Aorta (tissue), 5 donors: Measurements from ENCODE around the gene TNNT2. TPM values are rescaled to one million over a fixed set of nuclear protein-coding genes. Genes with fewer than 3 reads are reported as not detected.

Source experiments
- ATAC-seq: fragments of 200-7000 bp; cut with Tn5 transposase; one replicate; pipeline ENCODE4 v1.9.1; 2022; ENCODE audit warnings: moderate library complexity; ENCODE audit not compliant: low FRiP score
- DNase-seq, 2 donors: peaks; one replicate each; pipeline ENCODE4 v3.0.0-alpha.2; 2020
- H3K27ac ChIP-seq, 2 donors: one replicate each; pipeline ENCODE4 v1.5.1; 2013; ENCODE audit warnings: low read length in 2 of 2, mild to moderate bottlenecking in 2 of 2, moderate library complexity in 2 of 2, control low read depth in 1 of 2, inconsistent platforms in 1 of 2, low read depth in 1 of 2
- H3K27me3 ChIP-seq, 2 donors: one replicate each; pipeline ENCODE4 v1.6.1; 2013; ENCODE audit warnings: control low read depth in 1 of 2, low read length in 1 of 2, mild to moderate bottlenecking in 1 of 2, moderate library complexity in 1 of 2; ENCODE audit not compliant: insufficient read depth in 2 of 2, control insufficient read depth in 1 of 2
- H3K36me3 ChIP-seq, 2 donors: one replicate each; pipeline ENCODE4 v1.6.1; 2013; ENCODE audit warnings: control low read depth in 1 of 2, low read length in 1 of 2, mild to moderate bottlenecking in 1 of 2; ENCODE audit not compliant: insufficient read depth in 2 of 2, control insufficient read depth in 1 of 2
- H3K4me1 ChIP-seq, 2 donors: one replicate each; pipeline ENCODE4 v1.6.1; 2013; ENCODE audit warnings: low read length in 2 of 2, control low read depth in 1 of 2, mild to moderate bottlenecking in 1 of 2, moderate library complexity in 1 of 2; ENCODE audit not compliant: insufficient read depth in 2 of 2, control insufficient read depth in 1 of 2
- H3K4me3 ChIP-seq, 2 donors: one replicate each; pipeline ENCODE4 v1.5.1; 2013; ENCODE audit warnings: low read length in 2 of 2, control low read depth in 1 of 2, mild to moderate bottlenecking in 1 of 2
- H3K9me3 ChIP-seq: one replicate; pipeline ENCODE4 v1.6.1; 2013; ENCODE audit warnings: mild to moderate bottlenecking, low read length; ENCODE audit not compliant: control insufficient read depth
- WGBS, 2 donors: extraction: QIAGEN DNeasy Blood & Tissue Kit; methylation state at CpG; one replicate each; pipeline ENCODE4 v1.1.7; 2013; 5-methylcytosine and 5-hydroxymethylcytosine counted together
- intact Hi-C, 2 donors: fragments of 100-400 bp; cut with DNase I; formaldehyde crosslinking; loops; one replicate each; pipeline versions ENCODE4 v1.14.2 to v1.15.0; 2022
- polyA plus RNA-seq, 2 donors: library from polyadenylated mRNA; stranded (reverse); fragments of 200-250 nt; gene quantifications; one replicate each; pipeline ENCODE4 v1.2.3, GENCODE V29; 2013
- total RNA-seq, 2 donors: library from RNA; stranded (reverse); fragmentation: NEBNext Ultra II Directional; extraction: Animal tissue kit (Norgen Biotek cat#: 25700); gene quantifications; one replicate each; pipeline ENCODE4 v1.2.1, GENCODE V29; 2021
- donor health status: healthy with polysubstance abuse.
- donor health status: Bipolar disorder and iron deficiency.
- donor health status: DM: no; HTN: no; CAD: no.
- donor health status: DM: no; HTN: no; CAD: no.
- donor health status: DM: yes; HTN: yes; CAD: no.

The TNNT2 gene
- total and polyA plus RNA-seq, 4 donors = 0.21 to 24.0 (median 0.70) TPM

DNA sequence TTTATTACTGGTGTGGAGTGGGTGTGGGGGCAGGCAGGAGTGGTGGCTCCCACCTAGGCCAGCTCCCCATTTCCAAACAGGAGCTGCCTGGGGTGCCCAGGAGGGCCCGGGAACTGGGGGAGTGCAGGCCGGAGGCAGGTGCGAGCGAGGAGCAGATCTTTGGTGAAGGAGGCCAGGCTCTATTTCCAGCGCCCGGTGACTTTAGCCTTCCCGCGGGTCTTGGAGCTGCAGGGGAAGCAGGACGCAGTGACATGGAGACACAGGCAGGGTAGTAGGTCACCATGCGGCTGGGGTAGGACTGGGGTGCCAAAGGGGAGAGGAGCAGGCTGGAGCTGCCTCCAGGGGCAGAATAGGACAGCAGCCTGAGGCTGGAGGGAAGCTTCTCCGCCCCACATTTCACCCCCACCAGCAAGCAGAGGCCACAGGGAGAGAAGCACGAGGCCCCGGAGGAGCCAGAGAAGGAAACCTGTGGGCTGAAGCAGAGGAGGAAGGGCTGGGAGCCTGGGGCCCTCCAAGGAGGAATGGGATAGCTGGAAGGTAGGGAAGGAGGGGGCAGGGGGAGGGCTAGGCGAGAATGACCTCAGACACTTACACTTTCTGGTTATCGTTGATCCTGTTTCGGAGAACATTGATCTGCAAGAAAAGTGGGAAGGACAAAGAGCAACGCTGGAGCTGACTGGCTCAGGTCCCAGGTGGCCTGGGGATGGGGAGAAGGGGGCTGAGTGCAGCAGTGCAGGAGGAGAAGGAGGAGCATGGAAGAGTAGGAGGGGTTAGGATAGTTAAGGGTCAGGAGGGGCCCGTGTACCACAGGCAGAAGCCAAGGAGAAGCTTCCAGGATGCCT, 18.2 kb downstream of the TNNT2 start:
- intact Hi-C loops = no loop called here
- WGBS, 2 donors = 78 to 84% methylated on average over 18 of the region's 18 CpGs
- no peak for ATAC-seq
- Histone ChIP-seq H3K4me1 (no peaks in the 10 kb centered on the region), H3K36me3 (no peaks in the 10 kb centered on the region), H3K27ac (no peak overlapping the region), H3K9me3 (no peaks in the 10 kb centered on the region), H3K27me3 (no peaks in the 10 kb centered on the region), H3K4me3 (no peak overlapping the region)
- peak; percentile 39 to 59 for DNase-seq

DNA sequence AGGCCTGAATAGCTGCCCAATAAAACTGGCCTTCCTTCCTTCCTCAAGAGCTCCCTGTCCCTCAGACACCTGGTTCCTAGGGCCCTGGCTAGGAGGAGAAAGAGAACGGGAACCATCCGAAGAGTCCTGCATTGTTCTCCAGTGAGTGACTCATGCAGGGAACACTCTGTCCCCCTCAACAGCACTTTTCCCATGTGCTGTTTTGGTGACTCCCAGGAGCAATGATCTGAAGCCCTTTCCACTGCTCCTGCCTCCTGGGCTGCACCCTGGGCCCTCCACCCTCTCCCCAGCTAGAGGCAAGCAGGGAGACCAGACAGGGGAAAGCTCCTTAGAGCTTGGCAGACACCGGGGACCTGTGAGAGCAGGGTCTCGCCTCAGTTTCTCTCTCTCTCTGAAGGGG, 18.9 kb downstream of the TNNT2 start:
- H3K4me1 ChIP-seq = no peaks in the 10 kb centered on the region
- intact Hi-C loops = no loop called here
- H3K4me3 ChIP-seq = no peak overlapping the region
- H3K36me3 ChIP-seq = no peaks in the 10 kb centered on the region
- WGBS, 2 donors = 89 to 96% methylated on average over 4 of the region's 4 CpGs
- no peaks in the 10 kb centered on the region for H3K9me3 ChIP-seq
- H3K27ac ChIP-seq = no peak overlapping the region
- no peaks in the 10 kb centered on the region for H3K27me3 ChIP-seq
- DNase-seq (peak; percentile 18 to 38), ATAC-seq (no peak)

DNA sequence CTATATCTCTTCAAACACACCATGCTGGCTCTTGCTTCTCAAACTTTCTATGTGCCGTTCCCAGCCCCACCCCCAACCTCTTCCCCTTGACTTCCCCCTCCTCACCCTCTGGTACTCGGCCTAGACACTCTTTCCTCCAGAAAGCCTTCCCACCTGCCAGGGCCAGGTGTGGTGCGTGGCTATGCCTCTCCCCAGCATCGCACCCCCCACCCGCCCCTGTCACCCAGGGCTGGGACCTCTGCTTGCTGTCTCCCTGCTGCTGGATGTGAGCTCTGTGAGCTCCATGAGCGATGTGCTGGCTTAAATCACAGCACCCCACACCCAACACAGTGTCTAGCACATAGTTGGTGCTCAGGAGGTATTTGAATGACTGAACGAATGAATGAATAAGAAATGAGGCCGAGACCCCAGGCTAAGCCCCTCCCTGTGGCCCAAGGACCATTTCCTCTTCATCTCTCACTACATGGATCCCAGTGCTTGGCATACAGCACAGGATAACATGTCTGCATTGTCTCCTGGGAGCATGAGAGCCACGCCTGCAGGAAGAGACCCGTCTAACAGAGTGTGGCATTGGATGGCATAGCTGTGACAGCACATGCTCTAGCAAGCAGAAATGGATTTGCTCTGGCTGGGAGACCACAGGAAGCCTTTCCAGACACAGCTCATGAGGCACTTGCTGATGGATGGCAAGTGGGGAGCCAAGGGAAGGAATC, 19.7 kb downstream of the TNNT2 start:
- ATAC-seq = no peak
- peak; percentile 24 to 48 for DNase-seq
- H3K36me3 ChIP-seq = no peaks in the 10 kb centered on the region
- WGBS, 2 donors = 84 to 85% methylated on average over 10 of the region's 10 CpGs
- no peaks in the 10 kb centered on the region for H3K9me3 ChIP-seq
- H3K4me3 ChIP-seq = no peak overlapping the region
- no peak overlapping the region for H3K27ac ChIP-seq
- no peaks in the 10 kb centered on the region for H3K27me3 ChIP-seq
- no peaks in the 10 kb centered on the region for H3K4me1 ChIP-seq
- intact Hi-C loops = no loop called here

DNA sequence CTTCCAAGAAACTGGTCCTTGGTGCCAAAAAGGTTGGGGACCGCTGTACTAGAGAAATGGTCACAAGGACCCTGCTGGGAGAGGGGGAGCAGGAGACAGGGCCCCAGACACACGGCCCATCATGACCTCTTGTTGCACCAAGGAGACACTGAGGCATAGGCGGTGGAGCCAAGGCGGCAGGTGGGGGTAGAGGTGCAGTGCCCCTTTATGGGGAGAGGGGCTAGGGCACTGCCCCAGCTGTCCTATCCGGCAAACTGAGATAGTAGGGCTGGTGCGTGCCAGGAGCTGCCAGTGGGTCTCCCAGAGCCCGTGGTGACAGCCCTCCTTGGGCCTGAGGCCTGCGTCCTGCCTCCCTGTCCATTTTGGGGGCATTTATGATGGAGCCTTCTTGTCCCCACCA, 20.3 kb downstream of the TNNT2 start:
- intact Hi-C loops = no loop called here
- no peak for ATAC-seq
- no peak overlapping the region for H3K27ac ChIP-seq
- no peaks in the 10 kb centered on the region for H3K4me1 ChIP-seq
- H3K27me3 ChIP-seq = no peaks in the 10 kb centered on the region
- DNase-seq = peak; percentile 34 to 46
- no peak overlapping the region for H3K4me3 ChIP-seq
- H3K36me3 ChIP-seq = no peaks in the 10 kb centered on the region
- 94 to 96% methylated on average over 8 of the region's 8 CpGs for WGBS, 2 donors
- no peaks in the 10 kb centered on the region for H3K9me3 ChIP-seq

DNA sequence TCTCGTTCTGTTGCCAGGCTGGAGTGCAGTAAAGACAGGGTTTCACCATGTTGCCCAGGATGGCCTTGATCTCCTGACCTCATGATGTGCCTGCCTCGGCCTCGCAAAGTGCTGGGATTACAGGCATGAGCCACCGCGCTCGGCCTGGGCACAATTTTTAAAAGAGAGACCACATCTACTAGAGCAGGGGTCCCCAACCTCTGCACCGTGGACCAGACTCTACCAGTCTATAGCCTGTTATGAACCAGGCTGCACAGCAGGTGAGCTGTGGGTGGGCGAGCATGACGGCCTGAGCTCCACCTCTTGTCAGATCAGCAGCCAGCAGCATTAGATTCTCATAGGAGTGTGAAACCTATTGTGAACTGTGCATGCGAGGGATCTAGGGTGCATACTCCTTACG, 20.8 kb downstream of the TNNT2 start:
- ATAC-seq = no peak
- intact Hi-C loops = no loop called here
- Histone ChIP-seq H3K9me3 (no peaks in the 10 kb centered on the region), H3K27me3 (no peaks in the 10 kb centered on the region), H3K4me3 (no peak overlapping the region), H3K4me1 (no peaks in the 10 kb centered on the region), H3K27ac (no peak overlapping the region), H3K36me3 (no peaks in the 10 kb centered on the region)
- WGBS, 2 donors = 87 to 93% methylated on average over 11 of the region's 11 CpGs
- peak; percentile 24 to 35 for DNase-seq

DNA sequence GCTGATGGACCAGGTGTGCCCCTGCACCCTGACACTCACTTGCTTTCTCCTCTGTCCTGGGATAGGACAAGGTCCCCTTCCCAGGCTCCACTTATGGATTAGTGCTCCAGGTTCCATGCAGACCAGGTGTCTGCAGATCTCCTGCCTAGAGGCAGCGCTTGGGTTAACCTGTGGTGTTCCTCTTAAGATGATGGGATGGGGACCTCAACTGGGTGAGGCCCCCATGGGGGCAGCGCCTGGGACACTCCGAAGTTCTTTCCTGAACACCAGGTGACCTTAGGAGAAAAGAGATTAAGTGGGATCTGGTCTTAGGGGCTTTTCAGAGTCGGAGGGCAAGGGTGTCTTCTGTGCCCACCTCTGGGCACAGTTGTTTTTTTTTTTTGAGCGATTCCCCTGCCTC, 21.2 kb downstream of the TNNT2 start:
- Histone ChIP-seq H3K9me3 (no peaks in the 10 kb centered on the region), H3K27ac (no peak overlapping the region), H3K4me1 (no peaks in the 10 kb centered on the region), H3K36me3 (no peaks in the 10 kb centered on the region), H3K4me3 (no peak overlapping the region), H3K27me3 (no peaks in the 10 kb centered on the region)
- DNase-seq (peak; percentile 22 to 35), ATAC-seq (no peak)
- WGBS, 2 donors = 94 to 98% methylated on average over 5 of the region's 5 CpGs
- intact Hi-C loops = no loop called here

DNA sequence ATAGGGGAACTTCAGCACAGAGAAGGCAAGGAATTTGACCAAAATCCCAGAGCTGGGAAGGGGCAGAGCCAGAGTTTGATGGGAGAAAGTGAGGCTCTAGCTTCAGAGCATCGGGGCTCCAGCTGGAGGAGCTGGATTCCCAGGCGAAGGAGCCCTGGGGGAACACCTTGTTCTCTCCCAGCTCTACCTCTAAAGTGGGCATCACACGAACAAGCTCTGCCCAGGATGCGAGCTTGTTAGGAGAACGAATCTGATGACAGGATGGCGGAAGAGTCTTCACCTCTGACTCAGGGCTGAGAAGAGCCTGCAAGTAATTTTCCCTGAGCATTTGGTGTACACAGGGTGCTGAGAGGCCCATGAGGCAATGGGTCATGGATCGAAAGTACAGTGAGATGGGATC, 22.0 kb downstream of the TNNT2 start:
- Histone ChIP-seq H3K27me3 (no peaks in the 10 kb centered on the region), H3K27ac (no peak overlapping the region), H3K4me1 (no peaks in the 10 kb centered on the region), H3K36me3 (no peaks in the 10 kb centered on the region), H3K4me3 (no peak overlapping the region), H3K9me3 (no peaks in the 10 kb centered on the region)
- WGBS, 2 donors = 90 to 91% methylated on average over 7 of the region's 7 CpGs
- DNase-seq = peak; percentile 3 to 10
- no peak for ATAC-seq
- intact Hi-C loops = no loop called here

DNA sequence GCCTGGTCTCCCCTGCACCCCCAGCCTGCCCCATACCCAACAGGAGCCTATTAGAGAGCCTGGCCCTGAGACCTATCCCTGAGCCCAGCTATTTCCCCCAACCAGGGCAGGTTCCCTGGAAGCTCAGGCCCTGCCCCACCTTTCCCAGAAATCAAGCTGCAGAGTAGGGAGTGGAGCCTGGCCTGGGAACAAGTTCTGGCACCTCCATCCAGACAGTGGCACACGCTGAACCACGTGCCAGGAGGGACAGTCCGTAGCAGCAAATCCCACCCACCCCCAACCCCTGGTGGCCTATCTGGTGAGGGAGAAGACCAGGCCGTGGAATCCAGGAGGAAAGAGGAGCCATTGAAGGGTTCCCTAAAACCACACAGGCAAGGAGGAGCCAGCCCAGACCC, 22.6 kb downstream of the TNNT2 start:
- Histone ChIP-seq H3K36me3 (no peaks in the 10 kb centered on the region), H3K9me3 (no peaks in the 10 kb centered on the region), H3K27ac (no peak overlapping the region), H3K27me3 (no peaks in the 10 kb centered on the region), H3K4me3 (no peak overlapping the region), H3K4me1 (no peaks in the 10 kb centered on the region)
- intact Hi-C loops = no loop called here
- 47 to 57% methylated on average over 4 of the region's 4 CpGs for WGBS, 2 donors
- peak; percentile 26 to 31 for DNase-seq
- ATAC-seq = no peak
